Astrocyte of the cerebellum (primary cell): ENCODE data around the gene GLYR1.
"Not testable (repeated sequence)": the region's sequence is repeated elsewhere in the genome, so short reads cannot be mapped to it uniquely, and the experiment has no call there.

Source experiments
- DNase-seq: peaks from one replicate; pipeline ENCODE4 v3.0.0-alpha.2; 2011; ENCODE audit warnings: low read depth
- H3K4me3 ChIP-seq: 2 replicates; pipeline ENCODE4 v1.5.1; 2011; ENCODE audit warnings: mild to moderate bottlenecking, low read depth, low read length, moderate library complexity
- in situ Hi-C: cut with HindIII; loops from 2 replicates; pipeline ENCODE4 v1.10.0; 2017; ENCODE audit warnings: low sequenced_read_pairs
- TF ChIP-seq, protein P1 (sequence below): IDR thresholded peaks from 2 replicates; pipeline ENCODE4 v1.5.1; 2012; ENCODE audit warnings: low read length, low read depth, moderate library complexity, mild to moderate bottlenecking; ENCODE audit errors: missing control alignments

The GLYR1 gene

DNA sequence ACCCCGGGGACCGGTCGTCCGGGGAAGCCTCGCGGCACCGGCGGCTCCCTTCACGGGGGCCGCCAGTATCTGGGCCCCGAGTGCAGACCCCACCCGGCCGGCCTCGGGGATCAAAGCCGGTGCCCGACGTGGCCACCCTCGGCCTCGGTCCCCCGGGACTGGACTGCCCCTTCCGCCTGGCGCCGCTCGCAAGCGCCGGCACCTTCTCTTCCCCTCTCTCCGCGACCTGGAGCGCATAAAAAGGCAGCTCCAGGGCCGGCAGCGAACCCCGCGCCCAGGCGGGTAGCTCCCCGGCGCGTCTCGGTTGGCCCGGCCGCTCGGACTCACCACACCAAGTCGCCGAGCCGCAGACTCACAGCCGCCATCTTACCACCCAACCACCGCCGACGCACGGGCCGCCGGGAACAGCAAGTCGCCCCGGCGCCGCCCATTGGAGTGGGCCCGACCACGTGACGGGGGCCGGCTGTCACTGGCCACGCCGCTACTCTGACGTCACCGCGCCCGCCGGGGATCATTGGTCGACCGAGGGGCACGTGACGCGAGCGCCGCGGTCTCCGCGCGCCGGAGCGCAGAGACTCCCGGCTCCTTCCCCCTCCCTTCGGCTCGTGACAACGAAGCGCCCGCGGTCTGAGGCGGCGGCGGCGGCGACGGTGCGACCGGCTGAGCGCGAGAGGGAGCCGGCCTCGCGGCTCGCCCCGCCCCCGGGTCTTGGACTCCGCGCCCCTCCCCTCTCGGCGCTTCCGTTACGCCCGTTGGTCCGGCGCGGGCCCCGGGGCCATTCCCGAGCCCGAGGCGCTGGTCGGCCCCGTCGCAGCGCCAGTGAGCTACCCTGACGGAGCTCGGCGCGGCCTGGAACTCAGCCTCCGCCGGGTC lies at the start of gene GLYR1, which contains the start of gene UBN1:
GLYR1 (minus strand) TSS at position 388 of the 873 bp plus-strand sequence; CDS start at position 365, 23 bp downstream.
UBN1 (plus strand) TSS at position 581 of the 873 bp plus-strand sequence. CDS start 5,437 bp downstream, outside the sequence.
- TF ChIP-seq, protein P1, sequence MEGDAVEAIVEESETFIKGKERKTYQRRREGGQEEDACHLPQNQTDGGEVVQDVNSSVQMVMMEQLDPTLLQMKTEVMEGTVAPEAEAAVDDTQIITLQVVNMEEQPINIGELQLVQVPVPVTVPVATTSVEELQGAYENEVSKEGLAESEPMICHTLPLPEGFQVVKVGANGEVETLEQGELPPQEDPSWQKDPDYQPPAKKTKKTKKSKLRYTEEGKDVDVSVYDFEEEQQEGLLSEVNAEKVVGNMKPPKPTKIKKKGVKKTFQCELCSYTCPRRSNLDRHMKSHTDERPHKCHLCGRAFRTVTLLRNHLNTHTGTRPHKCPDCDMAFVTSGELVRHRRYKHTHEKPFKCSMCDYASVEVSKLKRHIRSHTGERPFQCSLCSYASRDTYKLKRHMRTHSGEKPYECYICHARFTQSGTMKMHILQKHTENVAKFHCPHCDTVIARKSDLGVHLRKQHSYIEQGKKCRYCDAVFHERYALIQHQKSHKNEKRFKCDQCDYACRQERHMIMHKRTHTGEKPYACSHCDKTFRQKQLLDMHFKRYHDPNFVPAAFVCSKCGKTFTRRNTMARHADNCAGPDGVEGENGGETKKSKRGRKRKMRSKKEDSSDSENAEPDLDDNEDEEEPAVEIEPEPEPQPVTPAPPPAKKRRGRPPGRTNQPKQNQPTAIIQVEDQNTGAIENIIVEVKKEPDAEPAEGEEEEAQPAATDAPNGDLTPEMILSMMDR: no peak
- in situ Hi-C loops: no loop called here
- DNase-seq: peak; percentile 90
- peak within 1 kb of the TSS; percentile 87 for H3K4me3 ChIP-seq

DNA sequence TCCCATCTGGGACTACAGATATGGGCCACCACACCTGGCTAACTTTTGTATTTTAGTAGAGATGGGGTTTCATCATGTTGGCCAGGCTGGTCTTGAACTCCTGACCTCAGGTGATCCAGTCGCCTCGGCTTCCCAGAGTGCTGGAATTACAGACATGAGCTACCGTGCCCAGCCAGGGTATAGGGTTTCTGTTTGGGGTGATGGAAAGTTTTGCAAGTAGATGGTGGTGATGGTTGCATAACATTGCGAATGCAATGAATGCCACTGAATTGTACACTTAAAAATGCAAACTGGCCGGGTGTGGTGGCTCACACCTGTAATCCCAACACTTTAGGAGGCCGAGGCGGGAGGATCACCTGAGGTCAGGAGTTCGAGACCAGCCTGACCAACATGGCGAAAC lies 49.7 kb upstream of the GLYR1 start:
- DNase-seq, H3K4me3 ChIP-seq, in situ Hi-C loops: not testable (repeated sequence)

DNA sequence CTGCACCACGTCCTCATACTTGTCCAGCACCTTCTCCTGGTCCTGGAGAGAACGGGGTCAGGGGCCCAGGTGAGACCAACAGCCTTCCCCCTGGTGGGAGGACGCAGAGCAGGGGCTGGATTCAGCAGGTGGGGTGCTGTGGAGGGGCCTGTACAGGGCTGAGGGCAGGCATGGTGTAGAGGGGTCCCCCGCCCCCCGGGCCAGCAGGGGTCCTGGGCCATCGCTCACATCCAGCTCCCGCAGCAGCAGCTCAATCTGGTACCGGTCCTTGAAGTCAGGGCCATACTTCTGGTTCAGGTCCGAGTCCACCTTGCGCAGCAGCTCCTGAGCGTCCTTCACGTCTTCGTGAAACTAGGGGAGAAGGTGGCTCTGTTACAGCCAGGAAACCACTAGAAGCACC lies 48.3 kb upstream of the GLYR1 start:
- TF ChIP-seq, protein P1: no peak
- H3K4me3 ChIP-seq: no peak overlapping the region
- in situ Hi-C loops: no loop called here
- no peak for DNase-seq

DNA sequence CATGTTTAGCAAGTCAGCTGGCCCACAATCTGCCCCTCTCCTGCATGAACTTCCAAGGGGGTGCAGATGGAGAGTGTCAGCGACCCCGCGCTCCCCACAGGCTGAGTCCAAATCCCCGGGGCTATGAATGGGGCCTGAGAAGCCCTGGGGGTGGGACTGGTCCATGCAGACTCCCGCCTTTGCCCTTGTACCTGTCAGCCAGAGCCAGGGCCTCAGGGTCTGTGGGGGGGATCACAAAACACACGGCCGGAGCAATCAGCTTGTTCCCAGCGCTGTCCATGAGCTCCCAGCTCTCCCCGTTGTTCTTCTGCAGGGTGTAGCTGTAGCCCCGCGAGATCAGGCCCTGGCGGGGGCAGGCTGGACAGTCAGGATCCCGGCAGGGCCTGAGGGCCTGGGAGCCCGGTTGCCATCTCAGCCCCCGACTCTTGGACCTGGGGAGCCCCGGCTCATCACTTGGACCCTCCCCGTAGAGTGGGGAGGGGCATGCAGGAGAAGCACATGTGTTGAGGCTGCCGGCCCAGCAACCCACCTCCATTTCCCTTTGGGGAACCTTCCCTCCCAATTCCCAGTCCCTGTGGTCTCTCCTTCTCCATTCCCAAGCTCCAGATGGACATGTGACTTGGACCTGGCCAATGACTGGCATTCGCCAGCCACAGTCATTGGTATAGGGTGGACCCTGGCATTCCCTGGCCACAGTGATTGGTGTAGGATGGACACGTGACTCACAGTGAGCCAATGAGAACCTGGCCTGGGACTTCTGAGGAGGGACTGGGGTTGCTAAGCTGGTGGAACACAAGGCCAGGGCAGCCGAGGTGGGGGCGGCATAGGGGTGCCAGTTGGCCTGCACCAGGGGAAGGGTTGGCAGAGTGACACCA lies 47.4 kb upstream of the GLYR1 start:
- no peak for DNase-seq
- no peak overlapping the region for H3K4me3 ChIP-seq
- TF ChIP-seq, protein P1: no peak
- in situ Hi-C loops: no loop called here

DNA sequence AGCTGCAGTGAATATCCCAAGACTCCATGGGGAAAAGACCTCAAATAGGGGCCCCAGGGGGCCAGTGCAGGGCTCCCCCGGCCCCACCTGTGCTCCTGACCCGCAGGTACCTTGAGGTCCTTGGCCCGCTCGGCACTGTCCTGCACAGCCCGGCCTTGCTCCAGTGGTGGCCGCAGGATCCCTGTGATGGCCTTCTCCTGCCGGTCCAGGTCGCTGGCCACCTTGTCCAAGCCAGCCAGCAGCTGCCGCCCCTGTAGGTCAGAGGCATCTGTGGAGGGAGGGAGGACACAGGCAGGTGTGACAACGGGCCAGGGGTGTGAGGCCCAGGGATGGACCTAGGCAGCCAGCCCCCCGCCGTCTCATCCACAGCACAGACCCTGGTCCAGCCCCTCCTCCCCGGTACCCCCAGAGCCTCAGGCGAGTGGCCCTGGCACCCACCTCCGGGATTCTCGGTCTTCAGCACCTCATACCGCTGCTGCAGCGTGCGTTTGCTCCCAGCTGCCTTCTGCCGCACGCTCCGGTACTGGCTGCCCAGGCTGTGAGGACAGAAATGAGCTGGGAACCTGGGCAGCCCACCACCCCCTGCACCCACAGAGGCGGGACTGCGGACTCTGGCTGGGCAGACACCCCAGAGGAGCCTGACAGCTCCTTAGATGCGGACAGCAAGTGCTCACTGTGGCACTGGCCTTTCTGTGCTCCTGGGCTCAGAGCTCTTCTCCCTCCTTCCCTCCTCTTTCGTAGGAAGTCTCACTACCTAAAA lies 46.2 kb upstream of the GLYR1 start:
- no peak for DNase-seq
- TF ChIP-seq, protein P1: no peak
- in situ Hi-C loops: no loop called here
- H3K4me3 ChIP-seq: no peak overlapping the region

DNA sequence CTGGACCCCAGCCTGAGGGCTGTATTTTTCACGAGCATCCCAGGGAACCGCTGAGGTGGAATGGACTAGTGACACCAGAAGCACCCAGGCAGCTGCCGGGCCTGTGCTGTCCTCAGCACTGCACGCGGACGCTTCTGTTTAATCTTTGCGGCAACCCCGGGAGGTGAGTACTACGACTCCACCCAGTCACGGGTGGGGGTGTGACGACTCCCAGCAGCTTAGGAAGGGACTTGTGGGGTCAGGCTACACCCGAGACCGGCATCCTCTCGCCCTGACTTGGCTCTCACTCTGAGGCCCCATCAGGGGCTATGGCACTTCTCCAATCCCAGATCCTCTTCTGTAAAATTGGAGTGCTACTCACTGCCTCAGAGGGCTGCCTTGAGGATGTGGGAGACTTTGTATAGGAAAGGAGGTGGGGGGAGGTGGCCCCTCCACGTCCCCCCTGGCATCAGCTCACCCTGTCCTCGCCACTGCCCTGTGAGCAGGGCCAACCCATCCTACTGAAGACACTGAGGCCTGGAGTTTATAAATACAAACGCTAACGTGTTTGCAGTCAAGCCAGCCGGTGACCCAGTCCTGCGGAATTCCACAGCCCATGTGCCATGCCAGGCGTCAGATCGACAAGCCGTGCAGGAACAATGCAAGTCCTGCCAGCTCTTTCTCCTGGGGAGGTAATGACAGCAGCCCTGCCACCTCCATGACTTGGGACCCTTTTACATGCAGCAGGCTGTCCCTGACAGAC lies 45.4 kb upstream of the GLYR1 start:
- DNase-seq: no peak
- in situ Hi-C loops: no loop called here
- H3K4me3 ChIP-seq: no peak overlapping the region
- TF ChIP-seq, protein P1: no peak
